Coronary artery (tissue), 2 donors: Measurements from ENCODE around the gene FHL2.

Source experiments
- DNase-seq: peaks from one replicate; pipeline ENCODE4 v3.0.0-alpha.2; 2017; ENCODE audit warnings: low spot score
- H3K27ac ChIP-seq, 2 donors: fragments of 200-600 bp; sonication (generic); one replicate each; pipeline ENCODE4 v1.5.1; 2016 to 2019
- H3K4me3 ChIP-seq: fragments of 200-600 bp; sonication (generic); 2 replicates; pipeline ENCODE4 v1.5.1; 2016; ENCODE audit warnings: mild to moderate bottlenecking, moderate library complexity
- TF ChIP-seq, protein P1 (sequence below): fragments of 200-600 bp; sonication (generic); IDR thresholded peaks from one replicate; pipeline ENCODE4 v1.5.1; 2019; ENCODE audit warnings: antibody characterized with exemption

The FHL2 gene

DNA sequence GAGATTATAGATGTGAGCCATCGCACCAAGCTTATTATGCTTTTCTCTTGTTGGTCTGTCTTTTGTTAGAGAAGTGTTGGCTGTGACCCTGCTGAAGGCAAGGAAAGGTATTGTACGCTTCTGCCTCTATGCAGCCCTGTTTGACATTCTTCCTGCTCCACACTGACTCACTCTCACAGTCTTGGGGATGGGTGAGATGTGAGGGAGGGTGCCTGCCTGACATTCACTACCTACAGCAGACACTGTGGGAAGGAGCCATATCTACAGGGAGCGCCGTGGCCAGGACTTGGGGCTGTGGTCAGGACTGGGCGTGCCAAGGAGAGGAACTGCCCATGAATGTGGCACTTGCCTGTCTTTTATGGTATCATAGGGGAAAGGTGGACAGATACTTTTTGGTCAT, 43.9 kb upstream of the FHL2 start:
- TF ChIP-seq, protein P1, sequence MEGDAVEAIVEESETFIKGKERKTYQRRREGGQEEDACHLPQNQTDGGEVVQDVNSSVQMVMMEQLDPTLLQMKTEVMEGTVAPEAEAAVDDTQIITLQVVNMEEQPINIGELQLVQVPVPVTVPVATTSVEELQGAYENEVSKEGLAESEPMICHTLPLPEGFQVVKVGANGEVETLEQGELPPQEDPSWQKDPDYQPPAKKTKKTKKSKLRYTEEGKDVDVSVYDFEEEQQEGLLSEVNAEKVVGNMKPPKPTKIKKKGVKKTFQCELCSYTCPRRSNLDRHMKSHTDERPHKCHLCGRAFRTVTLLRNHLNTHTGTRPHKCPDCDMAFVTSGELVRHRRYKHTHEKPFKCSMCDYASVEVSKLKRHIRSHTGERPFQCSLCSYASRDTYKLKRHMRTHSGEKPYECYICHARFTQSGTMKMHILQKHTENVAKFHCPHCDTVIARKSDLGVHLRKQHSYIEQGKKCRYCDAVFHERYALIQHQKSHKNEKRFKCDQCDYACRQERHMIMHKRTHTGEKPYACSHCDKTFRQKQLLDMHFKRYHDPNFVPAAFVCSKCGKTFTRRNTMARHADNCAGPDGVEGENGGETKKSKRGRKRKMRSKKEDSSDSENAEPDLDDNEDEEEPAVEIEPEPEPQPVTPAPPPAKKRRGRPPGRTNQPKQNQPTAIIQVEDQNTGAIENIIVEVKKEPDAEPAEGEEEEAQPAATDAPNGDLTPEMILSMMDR: no peak
- Histone ChIP-seq H3K4me3 (no peak overlapping the region), H3K27ac (no peak overlapping the region)
- DNase-seq: no peak

- H3K4me3 ChIP-seq: no peak overlapping the region
- DNase-seq: no peak
- H3K27ac ChIP-seq: no peak overlapping the region
- TF ChIP-seq, protein P1: no peak
These were observed 43.2 kb upstream of the FHL2 start for GRCh38 chr2:105442056-105442455.

DNA sequence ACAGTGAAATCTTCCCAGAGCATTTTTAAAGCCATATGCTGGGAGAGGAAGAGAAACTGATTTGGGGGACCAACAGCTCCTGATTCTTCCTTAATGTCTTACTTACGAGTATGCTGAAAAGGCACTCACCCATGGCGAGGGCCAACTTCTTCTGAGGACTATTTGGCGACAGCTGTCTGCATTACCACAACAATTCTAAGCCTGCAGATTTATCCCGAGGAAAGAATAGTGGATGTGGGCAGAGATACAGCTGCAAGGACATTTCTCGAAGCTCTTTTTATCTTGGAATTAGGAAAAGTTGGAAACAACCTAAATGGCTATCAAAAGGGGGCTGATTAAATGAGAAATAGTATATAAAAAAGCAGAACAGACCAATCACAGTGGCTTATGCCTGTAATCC, 40.3 kb upstream of the FHL2 start:
- H3K4me3 ChIP-seq: no peak overlapping the region
- TF ChIP-seq, protein P1: no peak
- no peak for DNase-seq
- H3K27ac ChIP-seq: no peak overlapping the region

GRCh38 chr2:105438104-105438929, 39.5 kb upstream of the FHL2 start:
- no peak for DNase-seq
- TF ChIP-seq, protein P1: no peak
- Histone ChIP-seq H3K27ac (no peak overlapping the region), H3K4me3 (peak overlapping the region; percentile 31)

- no peak for DNase-seq
- TF ChIP-seq, protein P1: no peak
- Histone ChIP-seq H3K27ac (no peak overlapping the region), H3K4me3 (peak overlapping the region; percentile 31)
These were observed 38.9 kb upstream of the FHL2 start for GRCh38 chr2:105437708-105438103.

DNA sequence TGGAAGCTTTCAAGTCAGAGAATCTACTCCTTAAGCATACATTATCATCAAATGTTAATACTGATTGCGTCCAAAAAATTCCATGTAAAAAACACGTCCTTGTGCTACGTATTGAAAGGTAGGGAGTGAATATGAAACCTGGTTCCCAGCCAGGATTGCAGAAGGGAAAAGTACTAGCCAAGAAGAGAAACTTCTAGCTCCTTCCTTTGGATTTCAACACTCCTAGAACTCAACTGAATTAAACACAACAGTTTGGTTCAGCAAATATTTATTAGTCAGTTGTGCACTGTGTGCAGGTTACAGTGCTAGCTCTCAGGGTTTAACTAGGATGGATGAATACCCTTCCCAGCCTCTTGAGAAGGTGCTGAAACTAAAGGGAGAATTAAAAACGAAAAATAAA, 33.9 kb upstream of the FHL2 start:
- TF ChIP-seq, protein P1: no peak
- H3K27ac ChIP-seq: no peak overlapping the region

DNA sequence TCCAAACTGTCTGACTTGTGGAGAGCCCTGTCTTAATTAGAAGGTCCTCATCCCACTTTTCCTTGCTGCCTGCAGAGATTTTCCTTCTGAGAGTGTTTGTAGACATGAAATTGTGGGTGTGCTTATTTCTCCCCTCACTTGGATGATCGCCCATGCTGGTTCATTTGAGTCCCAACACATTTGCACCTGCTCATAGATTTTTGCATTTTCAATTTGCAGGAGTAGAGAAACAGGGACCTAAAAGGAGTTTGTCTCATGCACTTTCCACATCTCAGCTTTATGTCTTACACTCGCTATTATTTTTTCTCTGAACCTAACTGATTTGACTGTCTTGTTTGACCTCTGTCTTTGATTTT, 33.2 kb upstream of the FHL2 start:
- Histone ChIP-seq H3K4me3 (no peak overlapping the region), H3K27ac (peak overlapping the region in 1 of 2 donors; percentile 16)
- TF ChIP-seq, protein P1: no peak
- DNase-seq: no peak

More for the DNA sequence above, 33.9 kb upstream of the FHL2 start:
- no peak for DNase-seq
- H3K4me3 ChIP-seq: no peak overlapping the region
